Small intestine (tissue), 7 donors: ENCODE results near the gene POLD3. TPM values are rescaled to one million over a fixed set of nuclear protein-coding genes. Genes with fewer than 3 reads are reported as not detected.

Experiments used
- DNase-seq, 2 donors: peaks; one replicate each; pipeline versions ENCODE4 v3.0.0 to v3.0.0-alpha.2; 2013
- FAIRE-seq: peaks from 2 replicates; lab custom pipeline; 2012; peaks lifted over from hg19 to GRCh38; lab: Jason Lieb, UNC
- H3K27ac ChIP-seq, 3 donors: one replicate each; pipeline ENCODE4 v1.5.1; 2013; ENCODE audit warnings: low read length in 2 of 3, mild to moderate bottlenecking in 2 of 3, control low read depth in 1 of 3, inconsistent platforms in 1 of 3, low read depth in 1 of 3, moderate library complexity in 1 of 3
- H3K27me3 ChIP-seq, 3 donors: one replicate each; pipeline ENCODE4 v1.6.1; 2013; ENCODE audit warnings: low read length in 3 of 3, inconsistent platforms in 1 of 3; ENCODE audit not compliant: control insufficient read depth in 3 of 3, insufficient read depth in 3 of 3
- H3K36me3 ChIP-seq, 3 donors: one replicate each; pipeline ENCODE4 v1.6.1; 2013; ENCODE audit warnings: low read length in 3 of 3, inconsistent platforms in 1 of 3, low read depth in 1 of 3, mild to moderate bottlenecking in 1 of 3, moderate library complexity in 1 of 3; ENCODE audit not compliant: control insufficient read depth in 3 of 3, insufficient read depth in 2 of 3
- H3K4me1 ChIP-seq, 3 donors: one replicate each; pipeline ENCODE4 v1.6.1; 2013; ENCODE audit warnings: low read length in 2 of 3, inconsistent platforms in 1 of 3, low read depth in 1 of 3, mild to moderate bottlenecking in 1 of 3, moderate library complexity in 1 of 3; ENCODE audit not compliant: control insufficient read depth in 3 of 3, insufficient read depth in 2 of 3
- H3K4me3 ChIP-seq, 3 donors: one replicate each; pipeline ENCODE4 v1.5.1; 2013; ENCODE audit warnings: low read length in 3 of 3, control low read depth in 1 of 3, inconsistent platforms in 1 of 3, low read depth in 1 of 3, mild to moderate bottlenecking in 1 of 3, moderate library complexity in 1 of 3
- H3K9me3 ChIP-seq, 2 donors: one replicate each; pipeline ENCODE4 v1.6.1; 2013; ENCODE audit warnings: low read depth in 1 of 2, low read length in 1 of 2; ENCODE audit not compliant: control insufficient read depth in 2 of 2, insufficient read depth in 1 of 2
- WGBS, 3 donors: extraction: QIAGEN DNeasy Blood & Tissue Kit; methylation state at CpG; one replicate each; pipeline ENCODE4 v1.1.7; 2013; 5-methylcytosine and 5-hydroxymethylcytosine counted together
- polyA plus RNA-seq, 4 donors: library from polyadenylated mRNA; stranded (reverse) in 3 of 4; unstranded in 1 of 4; fragments of 200-250 nt in 3 of 4; fragments of 120-200 nt in 1 of 4; gene quantifications; one replicate each; pipeline versions ENCODE4 v1.2.1 to v1.2.3, GENCODE V29; 2013
- donor health status: healthy with polysubstance abuse.
- donor health status: control.
- donor health status: control.
- donor health status: Bipolar disorder and iron deficiency.
- donor health status: healthy.

Gene POLD3
- polyA plus RNA-seq, 4 donors, result 11.1 to 25.9 (median 14.1) TPM

DNA sequence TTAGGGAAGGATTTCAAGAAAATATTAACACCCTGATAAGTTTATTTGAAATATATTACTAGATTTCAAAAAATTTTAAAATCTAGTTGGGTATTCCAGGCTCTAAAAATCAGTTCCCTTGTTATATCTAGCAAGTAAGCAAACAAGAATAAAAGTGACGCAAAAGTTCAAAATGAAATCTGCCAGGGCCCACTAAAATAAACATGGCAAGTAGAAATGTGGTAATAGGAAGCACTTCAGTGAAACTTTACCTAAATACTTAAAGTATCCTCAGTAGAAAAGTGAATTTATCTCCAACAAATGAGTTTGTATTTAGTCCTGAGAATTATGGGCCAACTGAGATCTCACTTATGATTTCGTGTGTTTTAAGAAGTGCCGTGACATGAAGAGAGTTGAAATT is 23.6 kb downstream of the POLD3 start:
- no peak overlapping the region for H3K27ac ChIP-seq
- 93 to 98% (median 97%) methylated on average over 3 of the region's 3 CpGs for WGBS, 3 donors
- no peak overlapping the region for H3K4me3 ChIP-seq
- FAIRE-seq, result no peak
- no peaks in the 10 kb centered on the region for H3K27me3 ChIP-seq
- H3K9me3 ChIP-seq, result no peaks in the 10 kb centered on the region
- H3K36me3 ChIP-seq, result peaks cover 12 to 18% (median 12%) of the 10 kb centered on the region in 3 donors
- DNase-seq, result no peak
- no peaks in the 10 kb centered on the region for H3K4me1 ChIP-seq

DNA sequence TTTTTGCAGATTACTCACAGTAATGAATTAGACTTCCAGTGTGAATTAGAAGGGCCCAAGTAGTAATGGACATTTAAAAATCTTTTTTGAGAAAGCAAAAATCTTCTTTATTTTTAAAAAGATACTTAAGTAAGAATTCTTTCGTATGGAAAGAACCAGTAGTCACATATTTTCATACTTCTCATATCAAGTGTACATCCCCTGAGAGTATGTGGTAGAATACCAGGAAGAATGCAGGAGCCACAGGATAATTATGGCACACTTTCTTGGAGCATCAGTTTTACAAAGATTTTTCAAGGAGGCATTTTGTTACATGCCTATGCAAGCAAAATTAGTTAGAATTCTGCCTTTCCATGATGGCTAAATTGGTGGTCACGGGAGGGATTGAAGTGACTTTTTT is 28.1 kb downstream of the POLD3 start:
- H3K9me3 ChIP-seq, result no peaks in the 10 kb centered on the region
- H3K27ac ChIP-seq, result no peak overlapping the region
- H3K36me3 ChIP-seq, result peaks cover 6 to 11% (median 10%) of the 10 kb centered on the region in 3 donors
- no peak overlapping the region for H3K4me3 ChIP-seq
- WGBS, 3 donors, result 89 to 98% (median 93%) methylated on average over 2 of the region's 2 CpGs
- no peak for DNase-seq
- no peak for FAIRE-seq
- no peaks in the 10 kb centered on the region for H3K4me1 ChIP-seq
- no peaks in the 10 kb centered on the region for H3K27me3 ChIP-seq

- Histone ChIP-seq H3K9me3 (no peaks in the 10 kb centered on the region), H3K4me1 (no peaks in the 10 kb centered on the region), H3K36me3 (peaks cover 0 to 7% (median 0%) of the 10 kb centered on the region in 3 donors), H3K4me3 (no peak overlapping the region), H3K27ac (no peak overlapping the region), H3K27me3 (no peaks in the 10 kb centered on the region)
- FAIRE-seq, result no peak
- DNase-seq, result no peak
- WGBS, 3 donors, result 84 to 90% (median 89%) methylated on average over 4 of the region's 4 CpGs
Observed at GRCh38 chr11:74626130-74626529, 33.7 kb downstream of the POLD3 start.

- DNase-seq (no peak), FAIRE-seq (no peak)
- H3K36me3 ChIP-seq, result peaks cover 0 to 5% (median 3%) of the 10 kb centered on the region in 3 donors
- H3K9me3 ChIP-seq, result no peaks in the 10 kb centered on the region
- no peaks in the 10 kb centered on the region for H3K27me3 ChIP-seq
- WGBS, 3 donors, result 91 to 95% (median 94%) methylated on average over 5 of the region's 5 CpGs
- H3K4me3 ChIP-seq, result no peak overlapping the region
- H3K27ac ChIP-seq, result no peak overlapping the region
- H3K4me1 ChIP-seq, result no peaks in the 10 kb centered on the region
Observed at GRCh38 chr11:74626604-74627003, 34.2 kb downstream of the POLD3 start.

DNA sequence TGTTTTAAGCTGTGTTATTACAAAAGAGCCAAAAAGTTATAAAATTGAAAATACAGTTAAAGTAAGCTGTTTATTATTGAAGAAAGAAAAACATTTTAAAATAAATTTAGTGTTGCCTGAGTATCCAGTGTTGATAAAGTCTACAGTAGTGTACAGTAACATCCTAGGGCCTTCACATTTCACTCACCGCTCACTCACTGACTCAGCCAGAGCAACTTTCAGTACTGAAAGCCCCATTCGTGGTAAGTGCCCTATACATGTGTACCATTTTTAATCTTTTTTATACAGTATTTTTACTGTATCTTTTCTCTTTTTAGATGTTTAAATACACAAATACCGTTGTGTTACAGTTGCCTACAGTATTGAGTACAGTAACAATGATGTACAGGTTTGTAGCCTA is 35.0 kb downstream of the POLD3 start:
- WGBS, 3 donors, result 88 to 95% (median 91%) methylated on average over 3 of the region's 3 CpGs
- H3K9me3 ChIP-seq, result no peaks in the 10 kb centered on the region
- H3K36me3 ChIP-seq, result peaks cover 0 to 5% (median 3%) of the 10 kb centered on the region in 3 donors
- H3K27me3 ChIP-seq, result no peaks in the 10 kb centered on the region
- H3K4me1 ChIP-seq, result no peaks in the 10 kb centered on the region
- no peak for FAIRE-seq
- H3K4me3 ChIP-seq, result no peak overlapping the region
- no peak overlapping the region for H3K27ac ChIP-seq
- no peak for DNase-seq

GRCh38 chr11:74630043-74630442 is 37.7 kb downstream of the POLD3 start:
- no peak overlapping the region for H3K27ac ChIP-seq
- peaks cover 0 to 7% (median 0%) of the 10 kb centered on the region in 3 donors for H3K4me1 ChIP-seq
- H3K27me3 ChIP-seq, result no peaks in the 10 kb centered on the region
- FAIRE-seq (no peak), DNase-seq (no peak)
- 85 to 94% (median 91%) methylated on average over 2 of the region's 2 CpGs for WGBS, 3 donors
- H3K4me3 ChIP-seq, result no peak overlapping the region
- peaks cover 3 to 7% (median 5%) of the 10 kb centered on the region in 3 donors for H3K36me3 ChIP-seq
- no peaks in the 10 kb centered on the region for H3K9me3 ChIP-seq

- no peaks in the 10 kb centered on the region for H3K27me3 ChIP-seq
- H3K4me1 ChIP-seq, result peaks cover 0 to 11% (median 0%) of the 10 kb centered on the region in 3 donors
- FAIRE-seq (no peak), DNase-seq (no peak)
- peaks cover 5 to 11% (median 8%) of the 10 kb centered on the region in 3 donors for H3K36me3 ChIP-seq
- no peak overlapping the region for H3K27ac ChIP-seq
- WGBS, 3 donors, result 90 to 95% (median 91%) methylated on average over 5 of the region's 5 CpGs
- H3K4me3 ChIP-seq, result no peak overlapping the region
- no peaks in the 10 kb centered on the region for H3K9me3 ChIP-seq
Observed at GRCh38 chr11:74633406-74634393, 41.3 kb downstream of the POLD3 start.

- no peaks in the 10 kb centered on the region for H3K27me3 ChIP-seq
- 22 to 63% (median 50%) methylated on average over 4 of the region's 4 CpGs for WGBS, 3 donors
- FAIRE-seq (no peak), DNase-seq (peak; percentile 24 to 55)
- H3K27ac ChIP-seq, result no peak overlapping the region
- no peak overlapping the region for H3K4me3 ChIP-seq
- H3K4me1 ChIP-seq, result peaks cover 0 to 11% (median 0%) of the 10 kb centered on the region in 3 donors
- H3K36me3 ChIP-seq, result peaks cover 5 to 11% (median 6%) of the 10 kb centered on the region in 3 donors
- H3K9me3 ChIP-seq, result no peaks in the 10 kb centered on the region
Observed at GRCh38 chr11:74634537-74634936, 42.2 kb downstream of the POLD3 start.
